GM18507 (cell line): ENCODE data around the gene ERVFRD-1.

Experiments used
- DNase-seq: peaks from one replicate; pipeline ENCODE4 v3.0.0; 2011; ENCODE audit warnings: low read depth; ENCODE audit not compliant: insufficient read length; ENCODE audit errors: extremely low spot score
- FAIRE-seq: peaks from 2 replicates; lab custom pipeline; 2011; peaks lifted over from hg19 to GRCh38; lab: Jason Lieb, UNC

ERVFRD-1 gene

GRCh38 chr6:11110921-11111768, at the start of gene ERVFRD-1:
Gene ERVFRD-1, minus strand, starts transcription at chr6:11111725. Its CDS starts 6,415 bp downstream, at chr6:11105310.
- DNase-seq (no peak), FAIRE-seq (no peak)

GRCh38 chr6:11160199-11160598, 48.7 kb upstream of the ERVFRD-1 start:
- DNase-seq = no peak
- FAIRE-seq = no peak

- no peak for FAIRE-seq
- no peak for DNase-seq
These were observed 44.1 kb upstream of the ERVFRD-1 start for GRCh38 chr6:11155589-11155988.

GRCh38 chr6:11153447-11153846, 41.9 kb upstream of the ERVFRD-1 start:
- FAIRE-seq = no peak
- no peak for DNase-seq

- DNase-seq (no peak), FAIRE-seq (no peak)
These were observed 41.1 kb upstream of the ERVFRD-1 start for GRCh38 chr6:11152581-11152980.

GRCh38 chr6:11151488-11151887, 40.0 kb upstream of the ERVFRD-1 start:
- DNase-seq = no peak
- no peak for FAIRE-seq

- FAIRE-seq (no peak), DNase-seq (no peak)
These were observed 38.0 kb upstream of the ERVFRD-1 start for GRCh38 chr6:11149551-11149950.

- FAIRE-seq (no peak), DNase-seq (no peak)
These were observed 34.7 kb upstream of the ERVFRD-1 start for GRCh38 chr6:11146117-11146826.

GRCh38 chr6:11144393-11144851, 32.9 kb upstream of the ERVFRD-1 start:
- DNase-seq (peak; percentile 70), FAIRE-seq (peak; percentile 92)

- FAIRE-seq (no peak), DNase-seq (no peak)
These were observed 32.2 kb upstream of the ERVFRD-1 start for GRCh38 chr6:11143394-11144371.

GRCh38 chr6:11142296-11143027, 30.9 kb upstream of the ERVFRD-1 start:
- DNase-seq (no peak), FAIRE-seq (no peak)

GRCh38 chr6:11141295-11141694, 29.8 kb upstream of the ERVFRD-1 start:
- no peak for FAIRE-seq

GRCh38 chr6:11140056-11140455, 28.5 kb upstream of the ERVFRD-1 start:
- DNase-seq = no peak
- FAIRE-seq = no peak

More at GRCh38 chr6:11141295-11141694, 29.8 kb upstream of the ERVFRD-1 start:
- no peak for DNase-seq

GRCh38 chr6:11139051-11139960, 27.8 kb upstream of the ERVFRD-1 start:
- FAIRE-seq = peak; percentile 48
- DNase-seq = no peak

- DNase-seq (no peak), FAIRE-seq (no peak)
These were observed 25.3 kb upstream of the ERVFRD-1 start for GRCh38 chr6:11136809-11137208.

- FAIRE-seq (no peak), DNase-seq (no peak)
These were observed 21.8 kb upstream of the ERVFRD-1 start for GRCh38 chr6:11133281-11133680.

- DNase-seq = no peak
- no peak for FAIRE-seq
These were observed 20.8 kb upstream of the ERVFRD-1 start for GRCh38 chr6:11132194-11132888.
